WI38 (cell line): Measurements from ENCODE around the gene SNPH.

ENCODE experiments used
- H3K4me3 ChIP-seq: 2 replicates; pipeline ENCODE4 v1.5.1; 2011; ENCODE audit warnings: low read depth, mild to moderate bottlenecking, control low read depth, low read length
- TF ChIP-seq, protein P1 (sequence below): IDR thresholded peaks from 2 replicates; pipeline ENCODE4 v1.5.1; 2012; ENCODE audit warnings: low read depth, mild to moderate bottlenecking, control low read depth, low read length

SNPH gene

DNA sequence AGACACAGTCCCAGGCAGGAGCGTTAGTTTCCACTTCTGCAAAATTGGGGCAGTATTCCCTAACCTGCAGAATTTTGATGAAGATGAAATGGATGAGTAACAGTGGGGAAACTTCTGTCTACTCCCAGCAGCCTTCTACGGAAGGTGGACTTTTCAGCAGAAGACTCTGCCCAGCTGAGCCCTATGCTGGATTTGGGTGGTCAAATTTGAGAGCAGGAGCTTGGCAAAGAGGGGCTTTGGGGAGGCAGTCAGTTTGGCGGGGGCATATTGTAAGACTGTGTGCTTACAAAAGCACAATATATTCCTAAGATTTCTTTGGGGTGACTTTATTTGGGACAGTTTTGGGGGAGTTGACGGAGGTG, 68.3 kb downstream of the SNPH start:
- TF ChIP-seq, protein P1, sequence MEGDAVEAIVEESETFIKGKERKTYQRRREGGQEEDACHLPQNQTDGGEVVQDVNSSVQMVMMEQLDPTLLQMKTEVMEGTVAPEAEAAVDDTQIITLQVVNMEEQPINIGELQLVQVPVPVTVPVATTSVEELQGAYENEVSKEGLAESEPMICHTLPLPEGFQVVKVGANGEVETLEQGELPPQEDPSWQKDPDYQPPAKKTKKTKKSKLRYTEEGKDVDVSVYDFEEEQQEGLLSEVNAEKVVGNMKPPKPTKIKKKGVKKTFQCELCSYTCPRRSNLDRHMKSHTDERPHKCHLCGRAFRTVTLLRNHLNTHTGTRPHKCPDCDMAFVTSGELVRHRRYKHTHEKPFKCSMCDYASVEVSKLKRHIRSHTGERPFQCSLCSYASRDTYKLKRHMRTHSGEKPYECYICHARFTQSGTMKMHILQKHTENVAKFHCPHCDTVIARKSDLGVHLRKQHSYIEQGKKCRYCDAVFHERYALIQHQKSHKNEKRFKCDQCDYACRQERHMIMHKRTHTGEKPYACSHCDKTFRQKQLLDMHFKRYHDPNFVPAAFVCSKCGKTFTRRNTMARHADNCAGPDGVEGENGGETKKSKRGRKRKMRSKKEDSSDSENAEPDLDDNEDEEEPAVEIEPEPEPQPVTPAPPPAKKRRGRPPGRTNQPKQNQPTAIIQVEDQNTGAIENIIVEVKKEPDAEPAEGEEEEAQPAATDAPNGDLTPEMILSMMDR: no peak
- no peak overlapping the region for H3K4me3 ChIP-seq

DNA sequence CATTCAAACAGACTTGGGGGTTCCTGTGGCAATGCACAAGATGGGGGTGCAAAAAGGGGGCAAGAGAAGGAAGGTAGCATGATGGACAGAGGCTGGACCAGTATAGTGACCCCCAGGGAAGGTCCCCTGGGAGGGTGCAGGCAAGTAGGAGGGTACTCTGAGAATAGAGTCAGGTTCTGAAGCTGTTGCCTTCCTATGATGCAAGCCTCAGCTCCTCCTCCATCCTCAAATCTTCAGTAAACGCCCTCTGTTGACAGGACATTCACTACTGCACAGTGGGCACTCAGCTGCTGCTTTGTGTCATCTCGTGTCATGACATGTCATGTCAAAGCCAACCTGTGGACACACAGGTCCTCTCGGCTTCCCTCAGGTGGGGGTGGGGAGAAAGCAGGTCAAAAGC, 68.7 kb downstream of the SNPH start:
- TF ChIP-seq, protein P1: no peak
- H3K4me3 ChIP-seq: no peak overlapping the region

DNA sequence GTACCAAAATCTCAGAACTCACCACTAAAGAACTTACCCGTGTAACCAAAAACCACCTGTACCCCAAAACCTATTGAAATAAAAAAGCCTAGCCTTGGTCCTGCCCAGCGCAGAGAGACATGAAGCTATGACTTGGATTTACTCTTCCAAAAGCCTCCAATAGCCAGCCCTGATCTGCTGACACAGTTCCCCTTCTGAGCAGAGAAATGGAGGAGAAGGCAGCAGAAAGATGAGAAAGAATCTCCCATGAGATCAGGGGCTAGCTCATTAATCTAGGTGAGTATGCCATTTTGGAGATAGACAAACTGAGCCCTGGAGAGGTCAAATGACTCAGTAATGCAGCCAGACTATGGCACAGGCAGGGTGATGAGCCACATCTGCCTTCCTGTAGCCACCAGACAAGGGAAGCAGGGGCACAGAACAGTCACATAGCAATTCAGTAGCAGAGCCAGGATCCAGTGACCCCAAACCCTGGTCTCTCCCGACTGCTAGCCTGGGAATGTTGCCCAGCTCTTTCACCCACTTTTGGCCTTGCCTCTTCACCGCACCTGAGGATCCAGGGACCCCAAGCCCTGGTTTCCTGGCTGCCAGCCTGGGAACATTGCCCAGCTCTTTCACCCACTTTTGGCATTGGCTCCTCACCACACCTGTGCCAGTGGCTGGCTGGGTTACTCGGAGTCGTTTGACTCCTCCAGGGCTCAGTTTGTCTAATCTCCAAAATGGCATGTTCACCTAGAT, 70.0 kb downstream of the SNPH start:
- TF ChIP-seq, protein P1: no peak
- no peak overlapping the region for H3K4me3 ChIP-seq

DNA sequence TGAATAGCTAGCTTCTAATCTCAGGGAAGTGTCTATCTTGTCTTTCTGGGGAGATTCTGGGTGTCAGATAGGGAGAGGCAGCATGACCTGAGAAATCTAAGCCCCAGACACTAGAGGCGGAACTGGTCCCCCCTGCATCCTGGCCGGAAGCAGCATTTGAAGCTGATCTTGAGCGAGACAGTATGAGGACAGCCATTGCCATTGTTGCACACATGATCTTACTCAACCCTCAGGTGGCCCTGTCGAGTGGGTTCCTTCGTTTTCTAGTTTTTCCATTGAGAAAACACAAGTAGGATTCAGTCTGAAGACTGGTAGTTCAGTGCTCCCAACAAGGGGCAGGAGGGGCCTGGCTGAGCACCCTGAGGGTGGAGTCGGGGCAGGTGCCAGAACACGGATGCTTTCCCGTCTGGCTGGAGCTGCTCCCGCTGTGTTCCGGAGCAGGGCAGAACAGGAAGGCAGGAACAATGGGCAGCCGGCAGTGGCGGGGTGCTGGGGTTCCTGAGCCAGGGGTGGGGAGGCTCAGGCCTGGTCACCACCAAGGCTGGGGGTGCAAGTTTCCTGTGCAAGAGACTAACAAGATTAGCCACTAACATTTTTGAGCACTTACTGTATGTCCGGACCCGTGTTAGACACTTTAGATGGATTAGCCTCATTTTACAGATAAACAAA, 70.7 kb downstream of the SNPH start:
- TF ChIP-seq, protein P1: no peak
- H3K4me3 ChIP-seq: no peak overlapping the region

DNA sequence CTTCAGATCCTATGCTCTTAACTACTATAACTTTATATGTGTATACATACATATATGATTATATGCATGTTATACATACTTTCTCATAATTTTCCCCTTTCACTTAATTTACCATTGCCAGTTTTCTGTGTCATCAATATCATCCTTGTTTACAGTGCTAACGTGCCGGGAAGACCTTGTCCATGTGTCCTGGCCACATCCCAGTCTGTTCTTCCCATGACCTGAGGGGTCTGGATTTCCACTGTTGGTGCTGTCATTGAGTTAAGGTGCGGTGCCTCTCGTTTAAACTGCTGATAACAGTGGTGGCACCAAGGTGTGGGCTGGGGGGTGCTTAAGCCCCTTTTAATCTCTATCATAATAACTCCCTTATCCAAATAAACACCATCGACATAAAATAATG, 71.3 kb downstream of the SNPH start:
- TF ChIP-seq, protein P1: no peak
- H3K4me3 ChIP-seq: no peak overlapping the region

DNA sequence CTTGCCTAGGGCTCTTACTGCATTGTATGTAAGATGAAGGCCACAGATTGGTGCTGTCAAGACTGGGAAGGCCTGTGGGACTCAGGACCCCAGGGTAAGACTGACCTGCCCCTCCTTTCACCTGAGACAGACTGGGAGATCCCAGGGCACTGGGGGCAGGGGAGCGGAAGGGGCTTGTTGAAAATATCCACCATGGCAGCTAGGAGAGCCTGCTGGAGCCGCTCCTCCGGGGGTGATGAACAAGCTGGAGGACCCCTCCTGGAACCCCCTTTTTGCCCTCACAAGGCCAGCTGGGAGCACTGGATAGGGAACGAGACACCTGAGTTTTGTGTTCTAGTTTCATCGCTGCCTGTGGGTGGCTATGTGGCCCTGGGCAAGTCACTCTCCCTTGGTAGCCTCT, 72.0 kb downstream of the SNPH start:
- H3K4me3 ChIP-seq: no peak overlapping the region
- TF ChIP-seq, protein P1: no peak

DNA sequence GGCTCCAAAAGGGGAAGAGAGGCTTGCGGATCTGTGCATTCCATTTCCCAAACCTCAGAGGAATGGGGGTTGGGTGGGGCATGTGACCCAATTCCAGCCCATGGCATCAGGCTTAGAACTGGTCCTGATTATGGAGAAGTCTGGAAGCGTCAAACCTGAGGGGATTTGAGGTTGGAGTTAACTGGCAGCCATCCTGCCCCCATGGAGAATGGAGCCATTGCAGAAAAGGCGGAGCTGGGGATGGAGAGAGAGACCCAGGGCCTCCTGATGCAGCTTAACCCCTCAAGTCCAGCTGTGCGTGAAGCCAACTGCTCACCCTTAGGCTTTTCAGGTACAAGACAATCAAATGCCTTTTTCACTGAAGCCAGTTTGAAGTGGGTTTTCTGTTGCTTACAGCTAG, 72.7 kb downstream of the SNPH start:
- TF ChIP-seq, protein P1: no peak
- H3K4me3 ChIP-seq: no peak overlapping the region
